ENCODE data around the gene FYB2.

DNA sequence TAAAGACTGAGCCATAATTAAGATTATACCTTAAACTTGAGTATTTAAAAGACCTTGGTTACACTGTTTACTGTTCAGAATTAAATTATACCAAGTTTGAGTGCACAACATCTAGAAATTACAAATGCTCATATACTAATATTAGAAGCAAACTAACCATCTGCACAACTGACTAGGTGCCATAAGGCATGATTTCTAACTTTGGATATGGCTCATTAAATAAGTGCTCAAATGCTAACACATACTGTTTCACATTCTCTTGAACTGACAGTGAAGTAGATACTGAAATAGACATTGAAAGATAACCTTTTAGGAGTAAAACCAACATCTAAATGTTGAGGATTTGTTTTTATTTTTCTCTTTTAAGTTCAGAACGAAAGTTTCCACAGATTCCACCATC, 100.0 kb downstream of the FYB2 start:
- TF ChIP-seq, protein P1, sequence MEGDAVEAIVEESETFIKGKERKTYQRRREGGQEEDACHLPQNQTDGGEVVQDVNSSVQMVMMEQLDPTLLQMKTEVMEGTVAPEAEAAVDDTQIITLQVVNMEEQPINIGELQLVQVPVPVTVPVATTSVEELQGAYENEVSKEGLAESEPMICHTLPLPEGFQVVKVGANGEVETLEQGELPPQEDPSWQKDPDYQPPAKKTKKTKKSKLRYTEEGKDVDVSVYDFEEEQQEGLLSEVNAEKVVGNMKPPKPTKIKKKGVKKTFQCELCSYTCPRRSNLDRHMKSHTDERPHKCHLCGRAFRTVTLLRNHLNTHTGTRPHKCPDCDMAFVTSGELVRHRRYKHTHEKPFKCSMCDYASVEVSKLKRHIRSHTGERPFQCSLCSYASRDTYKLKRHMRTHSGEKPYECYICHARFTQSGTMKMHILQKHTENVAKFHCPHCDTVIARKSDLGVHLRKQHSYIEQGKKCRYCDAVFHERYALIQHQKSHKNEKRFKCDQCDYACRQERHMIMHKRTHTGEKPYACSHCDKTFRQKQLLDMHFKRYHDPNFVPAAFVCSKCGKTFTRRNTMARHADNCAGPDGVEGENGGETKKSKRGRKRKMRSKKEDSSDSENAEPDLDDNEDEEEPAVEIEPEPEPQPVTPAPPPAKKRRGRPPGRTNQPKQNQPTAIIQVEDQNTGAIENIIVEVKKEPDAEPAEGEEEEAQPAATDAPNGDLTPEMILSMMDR (IDR thresholded peaks at IDR 0.05) = no peak
- TF ChIP-seq POLR2A (IDR thresholded peaks at IDR 0.05) = no peak
